NT2/D1 (cell line): ENCODE results near the gene TLK1.
"Not testable (repeated sequence)": the region's sequence is repeated elsewhere in the genome, so short reads cannot be mapped to it uniquely, and the experiment has no call there.

Source experiments
- YY1 ChIP-seq: IDR thresholded peaks from 2 replicates; pipeline ENCODE4 v1.6.1; 2011; ENCODE audit not compliant: insufficient read length, insufficient read depth
- ZNF274 ChIP-seq: IDR thresholded peaks from 2 replicates; pipeline ENCODE4 v1.6.1; 2011; ENCODE audit warnings: mild to moderate bottlenecking, low read depth, low read length

DNA sequence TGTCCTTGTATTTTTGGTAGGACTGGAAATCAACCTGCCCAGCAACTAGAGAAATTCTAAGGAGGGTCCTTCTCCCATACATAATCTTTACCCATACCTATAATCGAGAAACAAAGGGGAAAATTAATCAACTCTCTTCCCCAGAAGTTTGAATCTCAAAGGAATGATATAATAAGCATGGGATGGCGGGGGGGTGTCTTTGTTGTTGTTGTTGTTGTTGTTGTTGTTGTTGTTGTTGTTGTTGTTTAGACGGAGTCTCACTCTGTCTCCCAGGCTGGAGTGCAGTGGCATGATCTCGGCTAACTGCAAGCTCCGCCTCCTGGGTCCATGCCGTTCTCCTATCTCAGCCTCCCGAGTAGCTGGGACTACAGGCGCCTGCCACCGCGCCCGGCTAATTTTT is 69.2 kb downstream of the TLK1 start:
- not testable (repeated sequence) for TF ChIP-seq ZNF274, YY1
